Thyroid gland (tissue), 4 donors: ENCODE measurements around the gene UBE2V1. TPM values are rescaled to one million over a fixed set of nuclear protein-coding genes. Genes with fewer than 3 reads are reported as not detected.
"Not testable (repeated sequence)": the region's sequence is repeated elsewhere in the genome, so short reads cannot be mapped to it uniquely, and the experiment has no call there.

ENCODE experiments used
- DNase-seq, 2 donors: peaks; one replicate each; pipeline ENCODE4 v3.0.0-alpha.2; 2019
- H3K27ac ChIP-seq, 3 donors: fragments of 200-600 bp; sonication (generic); 1 replicate in 2 of 3; 2 replicates in 1 of 3; pipeline ENCODE4 v1.5.1; 2016 to 2019; ENCODE audit warnings: mild to moderate bottlenecking in 1 of 3, moderate library complexity in 1 of 3
- H3K27me3 ChIP-seq: fragments of 200-600 bp; sonication (generic); one replicate; pipeline ENCODE4 v1.5.1; 2019
- H3K36me3 ChIP-seq, 2 donors: fragments of 200-600 bp; sonication (generic); one replicate each; pipeline ENCODE4 v1.5.1; 2016 to 2019
- H3K4me1 ChIP-seq, 2 donors: fragments of 200-600 bp; sonication (generic); one replicate each; pipeline ENCODE4 v1.5.1; 2017 to 2019
- H3K4me3 ChIP-seq, 3 donors: fragments of 200-600 bp; sonication (generic); replicated peaks in 1 of 3; 1 replicate in 2 of 3; 2 replicates in 1 of 3; pipeline ENCODE4 v1.5.1; 2016; ENCODE audit warnings: mild to moderate bottlenecking in 1 of 3
- H3K9me3 ChIP-seq: fragments of 200-600 bp; sonication (generic); one replicate; pipeline ENCODE4 v1.5.1; 2017
- CTCF ChIP-seq, 6 experiments: fragments of 200-600 bp in 3 of 6; fragments of 450-650 bp in 3 of 6; sonication (generic) in 3 of 6; IDR thresholded peaks; one replicate each; pipeline ENCODE4 v1.5.1; 2016 to 2019; ENCODE audit warnings: antibody characterized with exemption in 6 of 6, mild to moderate bottlenecking in 2 of 6, inconsistent platforms in 1 of 6, moderate library complexity in 1 of 6
- POLR2A ChIP-seq, 2 donors: fragments of 450-650 bp; IDR thresholded peaks; one replicate each; pipeline ENCODE4 v1.6.1; 2017; ENCODE audit warnings: antibody characterized with exemption in 2 of 2, mild to moderate bottlenecking in 2 of 2, moderate library complexity in 1 of 2
- WGBS, 2 donors: methylation state at CpG; one replicate each; pipeline ENCODE4 v1.1.5; 2017; 5-methylcytosine and 5-hydroxymethylcytosine counted together
- intact Hi-C: fragments of 100-400 bp; cut with DNase I; formaldehyde crosslinking; loops from one replicate; pipeline ENCODE4 v1.15.1; 2023
- total RNA-seq, 4 donors: library from RNA; depleted of rRNA; stranded (reverse); fragments of >200 nt; gene quantifications; one replicate each; pipeline ENCODE4 v1.2.3, GENCODE V29; 2016

Gene UBE2V1
- total RNA-seq, 4 donors from 2014 or later, result 77.3 to 110 (median 92.3) TPM

- no peaks in the 10 kb centered on the region for H3K27me3 ChIP-seq
- TF ChIP-seq CTCF (IDR thresholded peaks at IDR 0.05) (no peak), POLR2A (IDR thresholded peaks at IDR 0.05) (no peak)
- no peak overlapping the region for H3K4me3 ChIP-seq
- peak; percentile 29 to 33 for DNase-seq
- H3K27ac ChIP-seq, result no peak overlapping the region
- H3K36me3 ChIP-seq, result no peaks in the 10 kb centered on the region
- no peaks in the 10 kb centered on the region for H3K9me3 ChIP-seq
- intact Hi-C loops, result no loop called here
- 50 to 53% methylated on average over 4 of the region's 4 CpGs for WGBS, 2 donors
- peaks cover 47 to 72% of the 10 kb centered on the region in 2 donors for H3K4me1 ChIP-seq
Measured at GRCh38 chr20:50110141-50111047, 2.6 kb downstream of the UBE2V1 start.

- intact Hi-C loops, result no loop called here
- Histone ChIP-seq H3K4me1 (peaks cover 38 to 59% of the 10 kb centered on the region in 2 donors), H3K9me3 (no peaks in the 10 kb centered on the region), H3K27ac (peak overlapping the region in 1 of 3 donors; percentile 5), H3K4me3 (no peak overlapping the region), H3K27me3 (no peaks in the 10 kb centered on the region), H3K36me3 (no peaks in the 10 kb centered on the region)
- no peak for TF ChIP-seq CTCF (IDR thresholded peaks at IDR 0.05)
- no peak for TF ChIP-seq POLR2A (IDR thresholded peaks at IDR 0.05)
- WGBS, 2 donors, result 60 to 62% methylated on average over 4 of the region's 4 CpGs
- peak; percentile 39 to 56 for DNase-seq
Measured at GRCh38 chr20:50108556-50109235, 4.3 kb downstream of the UBE2V1 start.

DNA sequence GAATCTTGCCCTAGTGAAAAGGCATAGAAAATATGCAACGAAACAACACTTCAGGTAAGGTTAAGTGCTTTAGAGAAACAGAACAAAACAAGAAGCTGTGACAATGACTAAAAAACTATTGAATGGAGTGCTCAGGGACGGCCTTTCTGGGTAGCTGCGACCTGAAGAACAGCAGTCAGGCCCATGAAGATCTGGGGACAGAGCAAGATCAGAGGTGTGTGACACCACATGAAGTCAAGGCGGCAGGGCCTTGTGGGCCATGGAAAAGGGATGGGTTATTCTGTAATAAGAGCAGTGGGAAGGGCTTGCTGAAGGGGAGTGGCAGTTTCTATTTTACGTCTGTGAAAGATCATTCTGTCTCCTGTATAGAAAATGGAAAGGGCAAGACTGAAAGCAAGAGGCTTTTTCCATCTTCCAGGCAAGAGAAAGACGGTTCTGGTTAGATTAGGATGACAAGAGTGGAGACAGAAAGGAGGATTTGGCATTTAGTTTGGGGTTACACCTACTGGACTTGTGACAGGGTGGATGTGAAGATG is 5.1 kb downstream of the UBE2V1 start:
- peaks cover 33 to 54% of the 10 kb centered on the region in 2 donors for H3K4me1 ChIP-seq
- no peaks in the 10 kb centered on the region for H3K9me3 ChIP-seq
- no peaks in the 10 kb centered on the region for H3K36me3 ChIP-seq
- H3K27ac ChIP-seq, result peak overlapping the region in 1 of 3 donors; percentile 5
- WGBS, 2 donors, result 54 to 60% methylated on average over 6 of the region's 6 CpGs
- TF ChIP-seq CTCF (IDR thresholded peaks at IDR 0.05) (no peak), POLR2A (IDR thresholded peaks at IDR 0.05) (no peak)
- no peaks in the 10 kb centered on the region for H3K27me3 ChIP-seq
- DNase-seq, result no peak
- no peak overlapping the region for H3K4me3 ChIP-seq
- intact Hi-C loops, result no loop called here

- no peak for DNase-seq
Measured at GRCh38 chr20:50107086-50107660, 5.8 kb downstream of the UBE2V1 start.

DNA sequence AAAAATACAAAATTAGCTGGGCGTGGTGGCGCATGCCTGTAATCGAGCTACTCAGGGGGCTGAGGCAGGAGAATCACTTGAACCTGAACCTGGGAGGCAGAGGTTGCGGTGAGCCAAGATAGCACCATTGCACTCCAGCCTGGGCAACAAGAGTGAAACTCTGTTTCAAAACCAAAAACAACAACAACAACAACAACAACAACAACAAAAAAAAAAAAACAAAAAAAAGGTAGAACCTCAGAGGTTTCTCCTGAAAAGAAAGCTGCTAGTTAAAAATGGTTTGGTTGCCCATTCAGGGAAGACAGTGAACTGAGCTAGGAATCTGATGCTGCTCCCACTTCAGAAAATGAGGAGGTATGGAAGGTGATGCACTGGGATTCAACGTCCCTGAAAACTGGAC is 6.3 kb downstream of the UBE2V1 start:
- H3K36me3 ChIP-seq, H3K9me3 ChIP-seq, H3K27me3 ChIP-seq, DNase-seq, H3K4me3 ChIP-seq, intact Hi-C loops, H3K27ac ChIP-seq: not testable (repeated sequence)
- H3K4me1 ChIP-seq, result peaks cover 27 to 52% of the 10 kb centered on the region in 2 donors
- WGBS, 2 donors, result 79 to 81% methylated on average over 5 of the region's 5 CpGs

More at GRCh38 chr20:50107086-50107660, 5.8 kb downstream of the UBE2V1 start:
- Histone ChIP-seq H3K27me3 (no peaks in the 10 kb centered on the region), H3K9me3 (no peaks in the 10 kb centered on the region), H3K27ac (no peak overlapping the region), H3K4me1 (peaks cover 32 to 54% of the 10 kb centered on the region in 2 donors), H3K4me3 (no peak overlapping the region), H3K36me3 (no peaks in the 10 kb centered on the region)
- TF ChIP-seq CTCF (IDR thresholded peaks at IDR 0.05) (no peak), POLR2A (IDR thresholded peaks at IDR 0.05) (no peak)
- 75 to 90% methylated on average over 6 of the region's 6 CpGs for WGBS, 2 donors
- intact Hi-C loops, result no loop called here

DNA sequence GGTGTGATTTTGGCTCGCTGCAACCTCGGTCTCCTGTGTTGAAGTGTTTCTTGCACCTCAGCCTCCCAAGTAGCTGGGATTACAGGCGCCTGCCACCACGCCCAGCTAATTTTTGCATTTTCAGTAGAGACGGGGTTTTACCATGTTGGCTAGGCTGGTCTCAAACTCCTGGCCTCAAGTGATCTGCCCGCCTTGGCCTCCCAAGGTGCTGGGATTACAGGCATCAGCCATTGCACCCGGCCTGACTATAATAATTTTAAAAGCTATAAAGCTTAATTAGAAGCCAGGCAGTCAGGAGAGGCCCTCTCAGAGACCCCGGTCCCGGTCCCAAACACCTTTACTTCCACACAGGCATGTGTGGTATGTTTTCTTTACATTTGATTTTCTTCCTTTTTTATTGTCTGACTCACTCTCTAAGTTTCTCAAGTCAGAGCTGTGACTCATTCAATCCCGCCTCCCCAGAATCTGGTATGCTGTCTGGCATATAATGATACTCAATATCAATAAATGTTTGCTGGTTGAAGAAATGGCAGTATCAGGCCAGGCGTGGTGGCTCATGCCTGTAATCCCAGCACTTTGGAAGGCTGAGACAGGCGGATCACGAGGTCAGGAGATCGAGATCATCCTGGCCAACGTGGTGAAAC is 9.4 kb downstream of the UBE2V1 start:
- peaks cover 31 to 54% of the 10 kb centered on the region in 2 donors for H3K4me1 ChIP-seq
- H3K9me3 ChIP-seq, DNase-seq, intact Hi-C loops, H3K36me3 ChIP-seq, H3K4me3 ChIP-seq, H3K27me3 ChIP-seq, H3K27ac ChIP-seq: not testable (repeated sequence)
- 91 to 92% methylated on average over 15 of the region's 15 CpGs for WGBS, 2 donors

GRCh38 chr20:50102551-50102950 is 10.4 kb downstream of the UBE2V1 start:
- H3K4me3 ChIP-seq, H3K27ac ChIP-seq, H3K36me3 ChIP-seq, DNase-seq, intact Hi-C loops, H3K27me3 ChIP-seq, H3K9me3 ChIP-seq: not testable (repeated sequence)
- WGBS, 2 donors, result 91 to 95% methylated on average over 14 of the region's 14 CpGs
- H3K4me1 ChIP-seq, result peaks cover 34 to 50% of the 10 kb centered on the region in 2 donors
